HepG2 (cell line): ENCODE data around the gene MC2R. TPM values are rescaled to one million over a fixed set of nuclear protein-coding genes. Genes with fewer than 3 reads are reported as not detected.

Experiments
- ATAC-seq: fragments of 200-7000 bp; cut with Tn5 transposase; 3 replicates; pipeline ENCODE4 v1.9.1; 2020; ENCODE audit warnings: mild to moderate bottlenecking, moderate library complexity
- BruUV-seq: library from RNA; stranded (reverse); fragments of 400-500 nt; replicated peaks from 2 replicates; lab custom pipeline; 2021; lab: Mats Ljungman, UMichigan
- CTCF ChIA-PET: fragments of 300-600 bp; formaldehyde crosslinking; extraction: SDS; loops from one replicate; lab custom pipeline; 2021; ENCODE audit warnings: low total read pairs, inconsistent platforms, low intra/inter-chr PET ratio; lab: Yijun Ruan, JAX
- POLR2A ChIA-PET: fragments of 350-600 bp; sonication (Branson Sonifier 250); formaldehyde crosslinking; loops from one replicate; lab custom pipeline; 2020; ENCODE audit warnings: antibody characterized with exemption, inconsistent platforms; lab: Yijun Ruan, JAX
- DNase-seq: peaks from one replicate; pipeline ENCODE4 v3.0.0-alpha.2; 2015; ENCODE audit warnings: low spot score
- FAIRE-seq: peaks from 3 replicates; lab custom pipeline; 2011; peaks lifted over from hg19 to GRCh38; lab: Jason Lieb, UNC
- H2AFZ ChIP-seq: one replicate; pipeline ENCODE4 v1.6.1; 2011; ENCODE audit warnings: low read length, inconsistent platforms
- H3K27ac ChIP-seq: fragments of 300-600 bp; 3 replicates; pipeline ENCODE4 v1.8.0; 2011; ENCODE audit warnings: mixed run types, mild to moderate bottlenecking, mixed read lengths, low read length, inconsistent platforms; ENCODE audit not compliant: insufficient read depth; ENCODE audit errors: extremely low read length
- H3K27me3 ChIP-seq, 2 experiments: fragments of 200-600 bp in 1 of 2; 2 replicates in 1 of 2; 3 replicates in 1 of 2; pipeline versions ENCODE4 v1.6.0 to v1.8.0; 2011; ENCODE audit warnings: low read length in 2 of 2, mild to moderate bottlenecking in 2 of 2, moderate library complexity in 2 of 2, inconsistent platforms in 1 of 2; ENCODE audit not compliant: insufficient read depth in 2 of 2, control insufficient read depth in 1 of 2
- H3K36me3 ChIP-seq, 2 experiments: fragments of 200-600 bp in 1 of 2; replicated peaks in 1 of 2; 2 replicates in 1 of 2; 3 replicates in 1 of 2; pipeline versions ENCODE4 v1.5.1 to v1.8.0; 2011; ENCODE audit warnings: low read length in 2 of 2, inconsistent platforms in 1 of 2; ENCODE audit not compliant: insufficient read depth in 2 of 2, control insufficient read depth in 1 of 2
- H3K4me1 ChIP-seq: 2 replicates; pipeline ENCODE4 v1.5.1; 2012; ENCODE audit warnings: low read length, inconsistent platforms; ENCODE audit not compliant: insufficient read depth
- H3K4me2 ChIP-seq: 2 replicates; pipeline ENCODE4 v1.6.0; 2011; ENCODE audit warnings: low read depth, low read length, inconsistent platforms
- H3K4me3 ChIP-seq, 3 experiments: fragments of 200-600 bp in 1 of 3; sonication (generic), shearing (Covaris generic) in 1 of 3; replicated peaks in 1 of 3; 2 replicates each; pipeline ENCODE4 v1.5.1; 2011 to 2016; ENCODE audit warnings: low read length in 3 of 3, inconsistent platforms in 2 of 3, low read depth in 2 of 3, mild to moderate bottlenecking in 2 of 3, control low read depth in 1 of 3, mixed read lengths in 1 of 3; ENCODE audit not compliant: insufficient read depth in 1 of 3
- H3K79me2 ChIP-seq: one replicate; pipeline ENCODE4 v1.6.1; 2011; ENCODE audit warnings: low read length, inconsistent platforms; ENCODE audit not compliant: insufficient read depth
- H3K9ac ChIP-seq: 2 replicates; pipeline ENCODE4 v1.6.0; 2011; ENCODE audit warnings: mild to moderate bottlenecking, low read depth, low read length, inconsistent platforms; ENCODE audit not compliant: insufficient read depth
- H3K9me3 ChIP-seq: 2 replicates; pipeline ENCODE4 v1.5.1; 2012; ENCODE audit warnings: mild to moderate bottlenecking, low read length
- H4K20me1 ChIP-seq: 2 replicates; pipeline ENCODE4 v1.6.0; 2011; ENCODE audit warnings: inconsistent platforms, mild to moderate bottlenecking, low read length, moderate library complexity; ENCODE audit not compliant: insufficient read depth
- ADNP ChIP-seq: sonication (generic); formaldehyde crosslinking; IDR thresholded peaks from 2 replicates; pipeline ENCODE4 v1.4.0; 2020; ENCODE audit warnings: missing genetic modification reagents
- BCL6 ChIP-seq: IDR thresholded peaks from 2 replicates; pipeline ENCODE4 v1.6.1; 2016; ENCODE audit warnings: missing genetic modification reagents, missing compliant biosample characterization
- CAMTA2 ChIP-seq: sonication (generic); formaldehyde crosslinking; IDR thresholded peaks from 2 replicates; pipeline ENCODE4 v1.4.0; 2020; ENCODE audit warnings: mild to moderate bottlenecking, missing genetic modification reagents, borderline replicate concordance
- CBX5 ChIP-seq: sonication (generic); formaldehyde crosslinking; IDR thresholded peaks from 2 replicates; pipeline ENCODE4 v1.4.0; 2020; ENCODE audit warnings: missing genetic modification reagents, borderline replicate concordance
- CHD4 ChIP-seq: fragments of 200-600 bp; sonication (generic); IDR thresholded peaks from 2 replicates; pipeline ENCODE4 v1.7.0; 2017; ENCODE audit warnings: mild to moderate bottlenecking, low read length, borderline replicate concordance
- ELF1 ChIP-seq: sonication (generic); formaldehyde crosslinking; IDR thresholded peaks from 2 replicates; pipeline ENCODE4 v1.4.0; 2020; ENCODE audit warnings: missing genetic modification reagents
- FIP1L1 ChIP-seq: fragments of 200-400 bp; formaldehyde crosslinking; IDR thresholded peaks from 2 replicates; pipeline ENCODE4 v1.6.1; 2018; ENCODE audit warnings: low read depth, mild to moderate bottlenecking, low read length, moderate library complexity, borderline replicate concordance; ENCODE audit not compliant: insufficient read depth
- HNRNPLL ChIP-seq: fragments of 200-400 bp; formaldehyde crosslinking; IDR thresholded peaks from 2 replicates; pipeline ENCODE4 v1.6.1; 2017; ENCODE audit warnings: mild to moderate bottlenecking, low read depth, low read length; ENCODE audit not compliant: poor library complexity, severe bottlenecking
- JUNB ChIP-seq: sonication (generic); formaldehyde crosslinking; IDR thresholded peaks from 2 replicates; pipeline ENCODE4 v1.8.0; 2022; ENCODE audit warnings: missing genetic modification reagents, mild to moderate bottlenecking, borderline replicate concordance
- KDM4B ChIP-seq: sonication (generic); formaldehyde crosslinking; IDR thresholded peaks from 2 replicates; pipeline ENCODE4 v1.4.0; 2020; ENCODE audit warnings: missing genetic modification reagents
- KLF16 ChIP-seq, 2 experiments: sonication (generic) in 1 of 2; formaldehyde crosslinking in 1 of 2; IDR thresholded peaks; 2 replicates each; pipeline versions ENCODE4 v1.6.1 to v1.8.0; 2016 to 2023; ENCODE audit warnings: missing genetic modification reagents in 2 of 2, missing compliant biosample characterization in 1 of 2
- SIN3A ChIP-seq: IDR thresholded peaks from 2 replicates; pipeline ENCODE4 v1.6.1; 2011; ENCODE audit warnings: low read depth, mild to moderate bottlenecking, control low read depth, low read length, borderline replicate concordance
- TBX2 ChIP-seq: sonication (generic); formaldehyde crosslinking; IDR thresholded peaks from 2 replicates; pipeline ENCODE4 v1.5.0; 2020; ENCODE audit warnings: missing genetic modification reagents, mild to moderate bottlenecking, borderline replicate concordance
- ZBTB26 ChIP-seq: IDR thresholded peaks from 2 replicates; pipeline ENCODE4 v1.6.1; 2016; ENCODE audit warnings: missing compliant biosample characterization, missing genetic modification reagents, borderline replicate concordance
- ZNF431 ChIP-seq: sonication (generic); formaldehyde crosslinking; IDR thresholded peaks from 2 replicates; pipeline ENCODE4 v1.9.0; 2022; ENCODE audit warnings: missing genetic modification reagents, low read depth, mild to moderate bottlenecking, borderline replicate concordance
- ZNF451 ChIP-seq: sonication (generic); formaldehyde crosslinking; IDR thresholded peaks from 2 replicates; pipeline ENCODE4 v1.5.0; 2020; ENCODE audit warnings: mild to moderate bottlenecking, missing genetic modification reagents
- ZSCAN9 ChIP-seq: IDR thresholded peaks from 2 replicates; pipeline ENCODE4 v1.6.1; 2016; ENCODE audit warnings: borderline replicate concordance
- WGBS: methylation state at CpG from one replicate; pipeline ENCODE4 v1.1.6; 2017; ENCODE audit warnings: low lambda C conversion rate; 5-methylcytosine and 5-hydroxymethylcytosine counted together
- in situ Hi-C: cut with HindIII; loops from 2 replicates; pipeline ENCODE4 v1.10.0; 2017; ENCODE audit warnings: low pct_unique_long_range_greater_than_20kb; ENCODE audit not compliant: extremely low pct_ligation_motif_present
- intact Hi-C: fragments of 100-400 bp; cut with micrococcal nuclease; formaldehyde crosslinking; loops from one replicate; pipeline ENCODE4 v1.10.0; 2022; ENCODE audit not compliant: unreplicated experiment
- polyA plus RNA-seq, 8 experiments: library from polyadenylated mRNA; depleted of rRNA in 3 of 8; stranded (reverse) in 7 of 8; unstranded in 1 of 8; fragments of >200 nt; fragmentation: Illumina TruSeq in 4 of 8; extraction: Trizol in 4 of 8; gene quantifications; 2 replicates each; pipeline versions ENCODE4 v1.2.1 to v1.2.3, GENCODE V29; 2011 to 2016; ENCODE audit warnings: low read depth in 4 of 8, missing spikeins in 1 of 8, mixed read lengths in 1 of 8; ENCODE audit not compliant: insufficient read depth in 1 of 8
- total RNA-seq, 5 experiments: library from RNA; depleted of rRNA; stranded (reverse); fragments of >200 nt; fragmentation: Illumina TruSeq; extraction: Trizol; gene quantifications; 2 replicates each; pipeline ENCODE4 v1.2.3, GENCODE V29; 2016; ENCODE audit warnings: low read depth in 1 of 5
- TF ChIP-seq, protein P1 (sequence below): IDR thresholded peaks from 2 replicates; pipeline ENCODE4 v1.6.1; 2016; ENCODE audit warnings: low read depth, control low read depth
- TF ChIP-seq, protein P2 (sequence below): sonication (generic); IDR thresholded peaks from 2 replicates; pipeline ENCODE4 v1.6.1; 2016; ENCODE audit warnings: low read depth, borderline replicate concordance
- TF ChIP-seq, protein P3 (sequence below): sonication (generic); formaldehyde crosslinking; IDR thresholded peaks from 2 replicates; pipeline ENCODE4 v1.5.1; 2020; ENCODE audit warnings: mild to moderate bottlenecking, missing genetic modification reagents, moderate library complexity

MC2R gene
- total and polyA plus RNA-seq, 2 of the 13 experiments (the other 11 are each of a cell fraction or from before 2014, with no cell fraction given): not detected

DNA sequence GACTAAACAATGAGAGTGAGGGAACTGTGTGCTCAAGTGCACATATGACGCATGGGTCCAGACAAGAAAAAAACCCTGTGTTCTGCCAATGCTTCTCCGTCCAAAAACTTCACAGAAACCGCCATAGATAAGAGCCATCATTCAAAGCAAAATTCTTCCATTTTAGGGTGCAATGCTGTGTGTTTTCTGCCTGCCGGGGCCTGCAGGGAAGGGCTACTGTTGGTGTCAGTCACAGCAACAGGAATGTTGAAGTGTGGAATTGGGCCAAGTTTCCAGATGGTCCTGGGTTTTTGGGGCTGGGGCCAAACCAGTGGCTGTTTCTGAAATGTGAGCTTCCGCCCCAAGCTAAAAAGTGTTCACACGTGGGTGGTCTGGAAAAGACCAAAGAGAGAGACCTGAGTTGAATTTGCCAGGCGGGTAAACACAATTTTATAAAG lies 677 bp upstream of the MC2R start (continued):
- TF ChIP-seq, protein P1, sequence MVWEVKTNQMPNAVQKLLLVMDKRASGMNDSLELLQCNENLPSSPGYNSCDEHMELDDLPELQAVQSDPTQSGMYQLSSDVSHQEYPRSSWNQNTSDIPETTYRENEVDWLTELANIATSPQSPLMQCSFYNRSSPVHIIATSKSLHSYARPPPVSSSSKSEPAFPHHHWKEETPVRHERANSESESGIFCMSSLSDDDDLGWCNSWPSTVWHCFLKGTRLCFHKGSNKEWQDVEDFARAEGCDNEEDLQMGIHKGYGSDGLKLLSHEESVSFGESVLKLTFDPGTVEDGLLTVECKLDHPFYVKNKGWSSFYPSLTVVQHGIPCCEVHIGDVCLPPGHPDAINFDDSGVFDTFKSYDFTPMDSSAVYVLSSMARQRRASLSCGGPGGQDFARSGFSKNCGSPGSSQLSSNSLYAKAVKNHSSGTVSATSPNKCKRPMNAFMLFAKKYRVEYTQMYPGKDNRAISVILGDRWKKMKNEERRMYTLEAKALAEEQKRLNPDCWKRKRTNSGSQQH (CRISPR knock-in tag): no peak
- TF ChIP-seq HNRNPLL: no peak
- no peak for TF ChIP-seq CAMTA2 (CRISPR knock-in tag)
- no peak for TF ChIP-seq ZNF451 (CRISPR knock-in tag)
- TF ChIP-seq ADNP (CRISPR knock-in tag): no peak
- TF ChIP-seq KDM4B (CRISPR knock-in tag): no peak
- no peak for TF ChIP-seq CBX5 (CRISPR knock-in tag)
- TF ChIP-seq, all 625 proteins: peak for 0

GRCh38 chr18:13914756-13915155 lies 580 bp downstream of the MC2R start:
- no peak for FAIRE-seq
- no peak overlapping the region for H3K27ac ChIP-seq
- ChIA-PET CTCF (no interaction called here), POLR2A (no interaction called here)
- no peak overlapping the region for H3K9ac ChIP-seq
- no peaks in the 10 kb centered on the region for H3K36me3 ChIP-seq
- H3K9me3 ChIP-seq: no peaks in the 10 kb centered on the region
- 42% methylated on average over 9 of the region's 9 CpGs for WGBS
- DNase-seq: no peak
- H3K4me3 ChIP-seq: no peak overlapping the region
- no peaks in the 10 kb centered on the region for H3K79me2 ChIP-seq
- H3K4me1 ChIP-seq: peaks cover 8% of the 10 kb centered on the region
- no peak for ATAC-seq
- no peak overlapping the region for H3K4me2 ChIP-seq
- no peak overlapping the region for H2AFZ ChIP-seq
- in situ Hi-C loops: no loop called here
- BruUV-seq: no TSS peak
- H4K20me1 ChIP-seq: no peaks in the 10 kb centered on the region
- H3K27me3 ChIP-seq: peaks cover 5 to 52% of the 10 kb centered on the region in 2 experiments; a peak in 3 of 5 replicates
- intact Hi-C loops: no loop called here
- TF ChIP-seq ADNP (CRISPR knock-in tag) (no peak), SIN3A (no peak), JUNB (CRISPR knock-in tag) (no peak), CHD4 (no peak), ZNF431 (CRISPR knock-in tag) (no peak), KLF16 (CRISPR knock-in tag; IDR thresholded peaks at IDR 0.05) (no peak), TBX2 (CRISPR knock-in tag) (no peak), ZBTB26 (CRISPR knock-in tag) (no peak), BCL6 (CRISPR knock-in tag) (no peak), FIP1L1 (no peak), ELF1 (CRISPR knock-in tag) (no peak), ZSCAN9 (CRISPR knock-in tag) (no peak)
- TF ChIP-seq, protein P2, sequence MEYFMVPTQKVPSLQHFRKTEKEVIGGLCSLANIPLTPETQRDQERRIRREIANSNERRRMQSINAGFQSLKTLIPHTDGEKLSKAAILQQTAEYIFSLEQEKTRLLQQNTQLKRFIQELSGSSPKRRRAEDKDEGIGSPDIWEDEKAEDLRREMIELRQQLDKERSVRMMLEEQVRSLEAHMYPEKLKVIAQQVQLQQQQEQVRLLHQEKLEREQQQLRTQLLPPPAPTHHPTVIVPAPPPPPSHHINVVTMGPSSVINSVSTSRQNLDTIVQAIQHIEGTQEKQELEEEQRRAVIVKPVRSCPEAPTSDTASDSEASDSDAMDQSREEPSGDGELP: no peak
- TF ChIP-seq, protein P3, sequence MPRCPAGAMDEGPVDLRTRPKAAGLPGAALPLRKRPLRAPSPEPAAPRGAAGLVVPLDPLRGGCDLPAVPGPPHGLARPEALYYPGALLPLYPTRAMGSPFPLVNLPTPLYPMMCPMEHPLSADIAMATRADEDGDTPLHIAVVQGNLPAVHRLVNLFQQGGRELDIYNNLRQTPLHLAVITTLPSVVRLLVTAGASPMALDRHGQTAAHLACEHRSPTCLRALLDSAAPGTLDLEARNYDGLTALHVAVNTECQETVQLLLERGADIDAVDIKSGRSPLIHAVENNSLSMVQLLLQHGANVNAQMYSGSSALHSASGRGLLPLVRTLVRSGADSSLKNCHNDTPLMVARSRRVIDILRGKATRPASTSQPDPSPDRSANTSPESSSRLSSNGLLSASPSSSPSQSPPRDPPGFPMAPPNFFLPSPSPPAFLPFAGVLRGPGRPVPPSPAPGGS (CRISPR knock-in tag): no peak
